Naive B cell (primary cell): ENCODE measurements around the gene HSPA6. TPM values are rescaled to one million over a fixed set of nuclear protein-coding genes. Genes with fewer than 3 reads are reported as not detected.
"Not testable (repeated sequence)": the region's sequence is repeated elsewhere in the genome, so short reads cannot be mapped to it uniquely, and the experiment has no call there.

Experiments
- ATAC-seq, 2 donors: fragments of 150-1000 bp; cut with Tn5 transposase; 2 replicates each; pipeline ENCODE4 v1.10.0; 2021; ENCODE audit warnings: low read depth in 2 of 2, mild to moderate bottlenecking in 2 of 2, moderate library complexity in 2 of 2
- DNase-seq: peaks from one replicate; pipeline ENCODE4 v3.0.0; 2022
- H3K27ac Mint-ChIP-seq, 6 donors: one replicate each; pipeline ENCODE4 v1.8.0; 2020 to 2022; ENCODE audit warnings: mild to moderate bottlenecking in 6 of 6, mixed read lengths in 6 of 6, moderate library complexity in 5 of 6, inconsistent platforms in 2 of 6
- H3K27me3 Mint-ChIP-seq, 3 donors: one replicate each; pipeline ENCODE4 v1.8.0; 2021 to 2022; ENCODE audit warnings: mixed read lengths in 3 of 3, mild to moderate bottlenecking in 1 of 3
- H3K36me3 Mint-ChIP-seq, 2 donors: one replicate each; pipeline ENCODE4 v1.8.0; 2020 to 2022; ENCODE audit warnings: mixed read lengths in 2 of 2, inconsistent platforms in 1 of 2, mild to moderate bottlenecking in 1 of 2
- H3K4me1 Mint-ChIP-seq, 3 donors: one replicate each; pipeline ENCODE4 v1.8.0; 2020 to 2022; ENCODE audit warnings: mixed read lengths in 3 of 3, inconsistent platforms in 1 of 3, mild to moderate bottlenecking in 1 of 3, moderate library complexity in 1 of 3
- H3K4me3 Mint-ChIP-seq, 8 donors: one replicate each; pipeline ENCODE4 v1.8.0; 2020 to 2022; ENCODE audit warnings: mild to moderate bottlenecking in 8 of 8, mixed read lengths in 8 of 8, moderate library complexity in 8 of 8, inconsistent platforms in 2 of 8
- H3K9me3 Mint-ChIP-seq, 7 donors: one replicate each; pipeline ENCODE4 v1.8.0; 2020 to 2022; ENCODE audit warnings: mixed read lengths in 7 of 7, mild to moderate bottlenecking in 5 of 7, inconsistent platforms in 2 of 7, moderate library complexity in 1 of 7
- polyA plus RNA-seq, 6 donors: library from polyadenylated mRNA; unstranded; fragments of 300-500 nt; fragmentation: Illumina TruSeq; gene quantifications; one replicate each; pipeline ENCODE4 v1.2.3, GENCODE V29; 2021; ENCODE audit warnings: low read depth in 6 of 6

HSPA6 gene
- polyA plus RNA-seq, 6 donors from 2014 or later = 0.12 to 0.13 TPM; not detected in 4

DNA sequence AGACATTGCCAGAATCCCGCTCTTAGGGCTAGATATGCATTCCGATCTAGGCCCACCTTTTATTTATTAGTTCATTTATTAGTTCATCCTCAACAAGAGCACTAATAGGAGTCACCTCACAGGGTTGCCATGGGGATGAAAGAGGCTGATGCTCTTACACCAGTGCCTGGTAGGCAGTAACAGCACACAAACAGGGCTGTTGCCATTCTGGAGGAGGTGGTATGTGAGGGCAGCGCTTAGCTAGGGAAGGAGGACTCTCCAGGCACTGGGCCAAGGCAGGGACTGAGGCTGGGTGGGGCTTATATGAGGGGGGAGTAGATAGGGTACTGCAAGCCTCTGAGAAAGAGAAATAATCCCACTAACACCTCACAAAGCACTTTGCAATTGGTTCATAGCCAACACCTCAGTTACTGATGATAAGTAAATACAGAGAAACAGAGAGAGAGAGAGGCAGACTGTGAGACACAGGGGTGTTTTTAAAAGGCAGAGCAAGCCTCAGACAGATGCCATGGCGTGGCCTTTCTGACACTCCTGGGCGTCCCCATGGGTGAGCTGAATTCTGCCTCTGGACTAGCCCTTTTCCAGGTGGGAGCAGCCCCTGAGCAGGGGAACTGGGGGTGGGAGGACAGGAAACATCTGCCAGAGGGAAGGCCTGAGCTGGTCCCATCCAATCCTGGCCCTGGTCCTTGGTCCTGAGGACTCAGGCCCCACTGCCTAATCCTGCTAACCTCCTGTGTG is 13.2 kb upstream of the HSPA6 start:
- Mint-ChIP-seq H3K27me3 (peaks cover 0 to 15% (median 0%) of the 10 kb centered on the region in 3 donors), H3K27ac (peak overlapping the region in 2 of 6 donors; percentile 27 to 71), H3K9me3 (no peaks in the 10 kb centered on the region), H3K36me3 (no peaks in the 10 kb centered on the region), H3K4me3 (no peak overlapping the region), H3K4me1 (peaks cover 5 to 10% (median 6%) of the 10 kb centered on the region in 3 donors)
- ATAC-seq (no peak), DNase-seq (no peak)

- H3K27ac Mint-ChIP-seq = no peak overlapping the region
- no peaks in the 10 kb centered on the region for H3K9me3 Mint-ChIP-seq
- H3K4me1 Mint-ChIP-seq = peaks cover 0 to 5% (median 3%) of the 10 kb centered on the region in 3 donors
- DNase-seq (no peak), ATAC-seq (no peak)
- no peak overlapping the region for H3K4me3 Mint-ChIP-seq
- peaks cover 0 to 15% (median 0%) of the 10 kb centered on the region in 3 donors for H3K27me3 Mint-ChIP-seq
- H3K36me3 Mint-ChIP-seq = no peaks in the 10 kb centered on the region
Observed at GRCh38 chr1:161511756-161512060, 12.6 kb upstream of the HSPA6 start.

- H3K27ac Mint-ChIP-seq, H3K36me3 Mint-ChIP-seq, H3K9me3 Mint-ChIP-seq, DNase-seq, ATAC-seq, H3K4me1 Mint-ChIP-seq, H3K4me3 Mint-ChIP-seq: not testable (repeated sequence)
- peaks cover 0 to 15% (median 0%) of the 10 kb centered on the region in 3 donors for H3K27me3 Mint-ChIP-seq
Observed at GRCh38 chr1:161512636-161513447, 11.5 kb upstream of the HSPA6 start.

DNA sequence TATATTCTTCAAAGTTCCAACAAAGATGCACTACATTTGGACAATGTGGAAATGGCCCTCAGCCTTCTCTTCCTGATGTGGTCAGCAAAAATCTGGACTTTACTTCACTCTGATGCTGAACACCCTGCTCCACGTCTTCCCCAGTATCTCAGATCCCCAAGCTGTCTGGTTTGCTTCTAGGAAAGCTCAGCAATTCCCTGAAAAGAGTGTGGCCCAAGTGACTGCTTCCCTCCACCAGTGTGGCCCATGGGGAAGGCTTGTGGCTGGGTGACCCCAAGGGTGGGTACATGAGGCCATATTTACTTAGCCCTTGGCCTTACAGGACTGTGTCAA is 10.9 kb upstream of the HSPA6 start:
- H3K9me3 Mint-ChIP-seq, DNase-seq, H3K4me3 Mint-ChIP-seq, H3K4me1 Mint-ChIP-seq, H3K27ac Mint-ChIP-seq, H3K36me3 Mint-ChIP-seq, ATAC-seq: not testable (repeated sequence)
- peaks cover 0 to 15% (median 0%) of the 10 kb centered on the region in 3 donors for H3K27me3 Mint-ChIP-seq

GRCh38 chr1:161513953-161514352 is 10.4 kb upstream of the HSPA6 start:
- not testable (repeated sequence) for ATAC-seq, H3K4me3 Mint-ChIP-seq, DNase-seq, H3K4me1 Mint-ChIP-seq, H3K36me3 Mint-ChIP-seq, H3K9me3 Mint-ChIP-seq
- H3K27ac Mint-ChIP-seq = peak overlapping the region in 1 of 6 donors; percentile 7
- H3K27me3 Mint-ChIP-seq = peaks cover 0 to 15% (median 0%) of the 10 kb centered on the region in 3 donors

DNA sequence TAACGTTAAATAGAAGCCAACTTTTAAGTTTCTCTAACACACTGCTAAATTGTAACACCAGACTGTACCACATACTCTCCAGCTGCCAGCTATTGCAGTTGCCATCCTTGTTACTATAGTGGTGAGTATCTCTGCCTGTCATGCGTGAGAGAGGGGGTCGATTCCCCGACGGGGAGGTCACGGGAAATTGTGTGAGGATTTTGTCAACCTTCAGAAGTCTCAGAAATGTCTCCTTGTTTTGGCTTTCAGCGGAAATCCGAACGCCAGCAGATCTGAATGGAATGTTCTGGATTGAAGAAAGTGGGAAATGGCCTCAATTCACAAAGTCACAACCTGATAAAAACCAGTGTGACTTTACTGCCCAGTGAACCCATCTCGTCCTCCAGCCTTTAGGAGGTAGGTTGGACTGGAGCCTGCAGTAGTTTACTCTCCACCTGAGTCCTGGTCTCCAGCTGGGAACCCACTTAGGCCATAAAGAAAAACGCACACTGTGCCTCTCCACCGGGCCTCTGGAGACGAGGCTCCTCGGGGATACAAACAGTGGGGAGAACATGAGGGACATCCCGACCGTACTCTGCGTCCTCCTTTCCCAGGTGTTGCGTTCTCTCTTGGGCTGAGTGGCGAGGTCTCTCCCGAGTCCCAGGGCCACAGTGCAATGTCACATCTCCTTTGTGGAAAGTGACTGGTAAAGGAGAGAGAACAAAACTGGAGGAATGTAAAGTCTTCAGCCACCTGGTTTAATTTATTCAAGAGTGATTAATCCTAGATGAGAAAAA is 1.1 kb upstream of the HSPA6 start:
- H3K9me3 Mint-ChIP-seq, DNase-seq, H3K36me3 Mint-ChIP-seq, ATAC-seq: not testable (repeated sequence)
- Mint-ChIP-seq H3K27ac (peak overlapping the region in 4 of 6 donors; percentile 98 to 99 (median 99)), H3K4me3 (peak overlapping the region; percentile 78 to 96 (median 90)), H3K27me3 (peaks cover 5 to 34% (median 8%) of the 10 kb centered on the region in 3 donors), H3K4me1 (peaks cover 6 to 18% (median 13%) of the 10 kb centered on the region in 3 donors)

DNA sequence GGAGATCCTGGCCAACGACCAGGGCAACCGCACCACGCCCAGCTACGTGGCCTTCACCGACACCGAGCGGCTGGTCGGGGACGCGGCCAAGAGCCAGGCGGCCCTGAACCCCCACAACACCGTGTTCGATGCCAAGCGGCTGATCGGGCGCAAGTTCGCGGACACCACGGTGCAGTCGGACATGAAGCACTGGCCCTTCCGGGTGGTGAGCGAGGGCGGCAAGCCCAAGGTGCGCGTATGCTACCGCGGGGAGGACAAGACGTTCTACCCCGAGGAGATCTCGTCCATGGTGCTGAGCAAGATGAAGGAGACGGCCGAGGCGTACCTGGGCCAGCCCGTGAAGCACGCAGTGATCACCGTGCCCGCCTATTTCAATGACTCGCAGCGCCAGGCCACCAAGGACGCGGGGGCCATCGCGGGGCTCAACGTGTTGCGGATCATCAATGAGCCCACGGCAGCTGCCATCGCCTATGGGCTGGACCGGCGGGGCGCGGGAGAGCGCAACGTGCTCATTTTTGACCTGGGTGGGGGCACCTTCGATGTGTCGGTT is 477 bp downstream of the HSPA6 start:
- DNase-seq, H3K36me3 Mint-ChIP-seq, H3K9me3 Mint-ChIP-seq: not testable (repeated sequence)
- ATAC-seq = peak; percentile 11 to 15
- peak overlapping the region in 2 of 6 donors; percentile 49 to 69 for H3K27ac Mint-ChIP-seq
- peaks cover 6 to 18% (median 14%) of the 10 kb centered on the region in 3 donors for H3K4me1 Mint-ChIP-seq
- H3K4me3 Mint-ChIP-seq = peak overlapping the region; percentile 73 to 96 (median 88)
- peaks cover 5 to 34% (median 8%) of the 10 kb centered on the region in 3 donors for H3K27me3 Mint-ChIP-seq

GRCh38 chr1:161525321-161525720 is 981 bp downstream of the HSPA6 start:
- H3K36me3 Mint-ChIP-seq, DNase-seq, ATAC-seq, H3K27ac Mint-ChIP-seq: not testable (repeated sequence)
- Mint-ChIP-seq H3K4me1 (peaks cover 9 to 23% (median 19%) of the 10 kb centered on the region in 3 donors), H3K4me3 (peak overlapping the region; percentile 73 to 96 (median 88)), H3K9me3 (peaks cover 0 to 10% (median 3%) of the 10 kb centered on the region in 7 donors), H3K27me3 (peaks cover 5 to 39% (median 8%) of the 10 kb centered on the region in 3 donors)

- H3K27ac Mint-ChIP-seq, DNase-seq, ATAC-seq, H3K36me3 Mint-ChIP-seq: not testable (repeated sequence)
- Mint-ChIP-seq H3K9me3 (peaks cover 0 to 16% (median 4%) of the 10 kb centered on the region in 7 donors), H3K4me3 (peak overlapping the region in 3 of 8 donors; percentile 51 to 95 (median 56)), H3K27me3 (peaks cover 5 to 34% (median 8%) of the 10 kb centered on the region in 3 donors), H3K4me1 (peaks cover 13 to 29% (median 25%) of the 10 kb centered on the region in 3 donors)
Observed at GRCh38 chr1:161525918-161526317, 1.6 kb downstream of the HSPA6 start.

- Mint-ChIP-seq H3K9me3 (peaks cover 0 to 16% (median 0%) of the 10 kb centered on the region in 7 donors), H3K4me3 (peak overlapping the region in 1 of 8 donors; percentile 100), H3K27ac (peak overlapping the region in 1 of 6 donors; percentile 39), H3K27me3 (peaks cover 5 to 20% (median 8%) of the 10 kb centered on the region in 3 donors), H3K4me1 (peaks cover 22 to 40% (median 32%) of the 10 kb centered on the region in 3 donors)
- DNase-seq, H3K36me3 Mint-ChIP-seq, ATAC-seq: not testable (repeated sequence)
Observed at GRCh38 chr1:161528550-161528949, 4.2 kb downstream of the HSPA6 start.

- Mint-ChIP-seq H3K4me3 (peak overlapping the region; percentile 83 to 100 (median 96)), H3K27me3 (peaks cover 5 to 16% (median 8%) of the 10 kb centered on the region in 3 donors), H3K27ac (peak overlapping the region in 5 of 6 donors; percentile 6 to 100 (median 99)), H3K9me3 (peaks cover 0 to 13% (median 0%) of the 10 kb centered on the region in 7 donors), H3K4me1 (peaks cover 18 to 34% (median 28%) of the 10 kb centered on the region in 3 donors)
- ATAC-seq, DNase-seq, H3K36me3 Mint-ChIP-seq: not testable (repeated sequence)
Observed at GRCh38 chr1:161529463-161530104, 5.2 kb downstream of the HSPA6 start.

DNA sequence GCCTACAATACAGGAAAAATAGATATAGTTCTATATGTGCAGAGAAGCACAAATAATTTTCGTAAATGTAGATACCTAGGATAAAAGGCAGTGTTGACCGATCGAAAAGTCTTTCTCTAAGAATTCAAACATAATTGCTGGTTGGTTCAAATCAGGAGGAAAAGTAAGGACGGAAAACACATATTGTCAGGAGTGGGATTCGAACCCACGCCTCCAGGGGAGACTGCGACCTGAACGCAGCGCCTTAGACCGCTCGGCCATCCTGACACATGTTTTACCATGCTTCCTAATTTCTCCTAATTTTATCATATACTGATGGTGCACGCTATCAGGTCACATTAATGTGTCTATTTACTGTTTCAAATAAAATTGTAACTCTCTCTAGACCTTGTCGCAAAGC is 5.8 kb downstream of the HSPA6 start:
- DNase-seq (peak; percentile 55), ATAC-seq (peak; percentile 36 to 49)
- Mint-ChIP-seq H3K9me3 (peaks cover 0 to 13% (median 0%) of the 10 kb centered on the region in 7 donors), H3K4me3 (peak overlapping the region; percentile 83 to 100 (median 96)), H3K27ac (peak overlapping the region in 5 of 6 donors; percentile 95 to 100 (median 99)), H3K27me3 (peaks cover 5 to 16% (median 8%) of the 10 kb centered on the region in 3 donors), H3K4me1 (peaks cover 18 to 31% (median 28%) of the 10 kb centered on the region in 3 donors)
- H3K36me3 Mint-ChIP-seq = not testable (repeated sequence)
